ENCODE data around the gene FAM110A.
"Not testable (repeated sequence)": the region's sequence is repeated elsewhere in the genome, so short reads cannot be mapped to it uniquely, and the experiment has no call there.

The FAM110A gene

DNA sequence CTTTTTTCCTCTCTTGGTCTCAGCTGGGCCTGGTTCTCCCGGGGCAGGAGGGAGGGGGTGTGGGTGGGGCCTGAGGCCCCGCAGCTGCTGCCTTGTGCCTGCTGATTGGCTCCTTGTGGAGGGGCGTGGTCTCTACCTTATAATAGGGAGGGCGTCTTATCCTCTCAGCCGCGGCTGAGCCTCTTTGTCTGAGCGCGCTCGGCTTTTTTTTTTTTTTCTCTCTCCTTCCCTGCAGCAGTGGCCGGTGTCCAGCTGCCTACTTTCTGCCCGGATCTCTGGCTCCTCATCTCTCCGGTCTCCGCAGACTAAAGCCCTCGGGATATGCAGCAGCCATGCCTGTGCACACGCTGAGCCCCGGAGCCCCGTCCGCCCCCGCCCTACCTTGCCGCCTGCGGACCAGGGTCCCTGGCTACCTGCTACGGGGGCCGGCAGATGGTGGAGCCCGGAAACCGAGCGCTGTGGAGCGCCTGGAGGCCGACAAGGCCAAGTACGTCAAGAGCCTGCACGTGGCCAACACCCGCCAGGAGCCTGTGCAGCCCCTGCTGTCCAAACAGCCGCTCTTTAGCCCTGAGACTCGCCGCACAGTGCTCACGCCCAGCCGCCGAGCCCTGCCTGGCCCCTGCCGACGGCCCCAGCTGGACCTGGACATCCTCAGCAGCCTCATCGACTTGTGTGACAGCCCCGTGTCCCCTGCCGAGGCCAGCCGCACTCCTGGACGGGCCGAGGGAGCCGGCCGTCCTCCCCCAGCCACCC lies 11.1 kb downstream of the FAM110A start:
- peak; percentile 68 to 73 for DNase-seq (ENCODE audit: low read depth in 2 of 2)

DNA sequence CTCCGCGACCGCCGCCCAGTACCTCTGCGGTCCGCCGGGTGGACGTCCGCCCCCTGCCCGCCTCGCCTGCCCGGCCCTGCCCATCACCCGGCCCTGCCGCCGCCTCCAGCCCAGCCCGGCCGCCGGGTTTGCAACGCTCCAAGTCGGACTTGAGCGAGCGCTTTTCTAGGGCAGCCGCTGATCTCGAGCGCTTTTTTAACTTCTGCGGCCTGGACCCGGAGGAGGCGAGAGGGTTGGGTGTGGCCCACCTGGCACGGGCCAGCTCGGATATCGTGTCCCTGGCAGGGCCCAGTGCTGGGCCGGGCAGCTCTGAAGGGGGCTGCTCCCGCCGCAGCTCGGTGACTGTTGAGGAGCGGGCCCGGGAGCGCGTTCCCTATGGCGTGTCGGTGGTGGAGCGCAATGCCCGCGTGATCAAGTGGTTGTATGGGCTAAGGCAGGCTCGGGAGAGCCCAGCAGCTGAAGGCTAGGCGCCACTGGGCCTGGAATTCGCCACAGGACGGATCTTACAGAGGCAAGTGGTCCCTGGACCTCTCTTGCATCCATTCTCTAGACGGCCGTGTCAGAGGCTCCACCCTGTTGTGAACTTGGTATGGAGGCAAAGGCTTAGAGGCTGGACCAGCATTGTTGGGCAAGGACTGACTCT lies 11.8 kb downstream of the FAM110A start:
- DNase-seq (ENCODE audit: low read depth in 2 of 2), result no peak

DNA sequence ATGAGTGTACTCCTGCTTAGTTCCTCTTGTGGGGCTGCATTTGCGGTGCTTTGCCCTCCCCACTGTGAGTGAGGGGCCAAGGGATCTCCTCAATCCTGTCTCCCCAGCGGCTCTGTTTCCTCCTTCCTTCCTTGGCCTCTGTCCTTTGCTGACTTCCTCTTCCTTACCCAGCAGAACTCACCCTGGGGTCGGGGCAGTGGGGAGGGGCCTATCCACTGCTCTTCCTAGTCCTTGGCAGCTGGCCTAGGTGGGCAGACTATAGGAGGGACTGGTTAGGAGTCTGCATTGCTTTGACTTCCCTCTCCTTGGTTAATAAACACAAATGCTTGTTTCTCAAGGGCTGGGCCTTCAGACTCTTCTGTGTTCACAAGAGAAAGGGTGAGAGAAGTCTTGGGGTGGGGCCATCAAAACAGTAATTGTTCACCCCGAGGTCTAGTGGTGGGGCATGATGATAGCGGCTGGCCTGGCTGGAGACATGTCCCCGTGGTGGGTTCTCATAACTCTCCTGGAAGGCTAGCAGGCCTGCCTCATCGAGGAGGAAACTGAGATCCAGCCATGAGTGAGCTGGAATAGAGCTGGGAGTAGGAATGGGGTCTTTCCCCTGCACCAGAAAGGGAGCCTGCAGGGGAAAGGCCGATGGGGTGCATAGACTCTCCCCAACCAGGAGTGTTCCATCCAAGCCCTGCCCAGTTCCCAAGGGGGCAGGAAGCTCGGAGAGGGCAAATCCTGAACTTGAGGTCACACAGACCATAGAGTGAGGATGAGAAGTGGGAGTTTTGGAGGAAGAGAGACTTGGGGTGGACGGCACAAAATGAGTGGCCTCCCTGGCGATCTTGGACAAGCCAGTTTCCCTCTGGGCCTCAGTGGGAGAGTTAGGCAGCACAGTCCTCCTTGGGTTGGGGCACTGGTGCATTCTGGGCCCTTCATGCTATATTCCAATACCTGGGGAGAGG lies 12.7 kb downstream of the FAM110A start:
- DNase-seq (ENCODE audit: low read depth in 2 of 2), result no peak

DNA sequence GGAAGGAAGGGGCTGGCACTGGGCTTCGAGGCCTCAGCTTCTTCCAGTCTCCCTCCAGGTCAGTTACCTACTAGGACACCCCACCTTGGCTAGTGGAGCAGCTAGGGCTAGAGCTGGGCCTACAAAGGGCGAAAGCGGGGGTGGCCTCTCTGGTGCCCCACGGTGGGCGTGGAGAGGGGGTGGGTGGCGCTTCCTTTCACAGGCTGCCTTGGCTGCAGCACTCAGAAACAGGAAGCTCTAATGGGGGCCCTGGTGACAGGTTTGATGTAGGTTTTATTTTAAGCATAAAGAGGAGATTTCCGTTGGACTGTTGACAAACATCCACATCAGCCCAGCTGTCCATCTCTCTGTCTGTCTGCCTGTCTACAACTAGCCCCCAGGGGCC lies 13.4 kb downstream of the FAM110A start:
- no peak for DNase-seq (ENCODE audit: low read depth in 2 of 2)

DNA sequence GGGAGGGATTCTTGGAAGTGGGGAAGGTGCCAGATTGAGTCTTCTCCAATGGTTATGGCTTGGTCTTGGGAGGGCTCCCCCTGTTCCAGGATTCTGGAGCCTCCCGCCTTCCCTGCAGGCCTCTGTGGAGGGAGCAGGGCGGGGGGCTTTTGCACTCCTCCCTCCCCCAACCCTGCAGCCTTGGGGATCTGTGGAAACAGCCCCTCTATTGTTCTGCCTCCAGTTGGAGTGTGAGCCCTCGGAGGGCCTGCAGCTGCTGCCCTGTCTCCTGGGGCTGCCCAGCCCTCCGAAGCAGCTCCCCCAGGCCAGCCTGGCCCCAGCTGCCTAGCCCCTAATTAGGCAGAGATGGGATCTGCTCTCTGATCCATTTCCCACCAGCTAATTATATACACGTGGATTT lies 14.7 kb downstream of the FAM110A start:
- no peak for DNase-seq (ENCODE audit: low read depth in 2 of 2)

DNA sequence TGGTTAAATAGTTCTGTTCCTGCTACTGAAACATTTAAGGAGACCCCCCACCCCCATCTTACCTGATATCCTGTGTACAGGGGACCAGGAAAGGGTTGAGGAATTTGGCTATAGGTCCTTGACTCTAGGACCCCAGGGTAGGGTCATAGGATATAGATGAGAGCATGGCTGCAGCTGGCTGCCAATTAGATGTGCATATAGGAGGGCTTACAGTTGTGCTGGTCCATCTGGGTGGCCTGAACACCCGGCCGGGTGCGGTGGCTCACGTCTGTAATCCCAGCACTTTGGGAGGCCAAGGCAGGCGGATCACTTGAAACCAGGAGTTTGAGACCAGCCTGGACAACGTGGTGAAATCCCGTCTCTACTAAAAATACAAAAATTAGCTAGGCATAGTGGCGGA lies 15.2 kb downstream of the FAM110A start:
- not testable (repeated sequence) for DNase-seq (ENCODE audit: low read depth in 2 of 2)

DNA sequence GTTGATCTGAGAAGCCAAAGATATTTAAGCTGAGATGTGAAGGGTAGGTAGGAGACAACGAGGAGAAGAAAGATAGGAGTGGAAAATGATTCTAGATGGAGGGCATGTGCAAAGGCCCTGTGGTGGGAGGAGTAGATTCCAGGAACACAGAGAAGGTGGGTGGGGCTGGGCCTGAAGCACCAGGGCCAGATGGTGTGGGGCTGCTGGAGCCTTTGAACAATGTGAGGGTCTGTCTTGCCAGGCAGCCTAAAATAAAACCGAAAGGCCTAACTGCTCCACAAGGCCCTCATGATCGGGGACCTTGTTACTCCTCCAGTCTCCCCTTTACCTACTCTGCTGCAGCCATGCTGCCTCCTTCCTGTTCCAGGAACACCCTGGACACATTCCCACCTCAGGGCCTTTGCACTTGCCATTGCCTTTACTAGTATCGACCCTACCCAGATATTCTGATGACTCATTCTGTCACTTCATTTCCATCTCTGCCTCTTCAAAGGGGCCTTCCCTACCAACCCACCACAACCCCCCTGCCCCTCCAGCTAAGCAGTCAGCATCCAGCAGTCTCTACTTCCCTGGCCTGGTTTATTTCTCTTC lies 20.0 kb downstream of the FAM110A start:
- no peak for DNase-seq (ENCODE audit: low read depth in 2 of 2)

DNA sequence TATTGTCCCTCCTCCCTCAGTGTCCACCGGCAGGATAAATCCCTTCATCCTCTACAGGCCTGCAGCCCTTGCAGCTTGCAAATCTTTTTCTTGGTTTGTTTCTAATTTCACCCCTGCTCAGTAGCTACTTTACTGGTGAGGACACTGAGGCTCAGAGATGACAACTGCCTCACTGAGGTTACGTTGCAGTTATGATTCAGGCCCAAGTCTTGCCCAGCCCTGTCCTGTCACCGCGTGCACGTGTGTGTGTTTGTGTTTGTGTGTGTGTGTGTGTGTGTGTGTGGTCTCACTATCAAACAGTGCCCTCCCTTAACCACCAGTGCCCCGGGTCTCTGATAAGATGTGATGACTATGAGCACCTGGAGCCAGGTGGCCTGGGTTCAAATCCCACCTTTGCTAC lies 21.1 kb downstream of the FAM110A start:
- no peak for DNase-seq (ENCODE audit: low read depth in 2 of 2)

DNA sequence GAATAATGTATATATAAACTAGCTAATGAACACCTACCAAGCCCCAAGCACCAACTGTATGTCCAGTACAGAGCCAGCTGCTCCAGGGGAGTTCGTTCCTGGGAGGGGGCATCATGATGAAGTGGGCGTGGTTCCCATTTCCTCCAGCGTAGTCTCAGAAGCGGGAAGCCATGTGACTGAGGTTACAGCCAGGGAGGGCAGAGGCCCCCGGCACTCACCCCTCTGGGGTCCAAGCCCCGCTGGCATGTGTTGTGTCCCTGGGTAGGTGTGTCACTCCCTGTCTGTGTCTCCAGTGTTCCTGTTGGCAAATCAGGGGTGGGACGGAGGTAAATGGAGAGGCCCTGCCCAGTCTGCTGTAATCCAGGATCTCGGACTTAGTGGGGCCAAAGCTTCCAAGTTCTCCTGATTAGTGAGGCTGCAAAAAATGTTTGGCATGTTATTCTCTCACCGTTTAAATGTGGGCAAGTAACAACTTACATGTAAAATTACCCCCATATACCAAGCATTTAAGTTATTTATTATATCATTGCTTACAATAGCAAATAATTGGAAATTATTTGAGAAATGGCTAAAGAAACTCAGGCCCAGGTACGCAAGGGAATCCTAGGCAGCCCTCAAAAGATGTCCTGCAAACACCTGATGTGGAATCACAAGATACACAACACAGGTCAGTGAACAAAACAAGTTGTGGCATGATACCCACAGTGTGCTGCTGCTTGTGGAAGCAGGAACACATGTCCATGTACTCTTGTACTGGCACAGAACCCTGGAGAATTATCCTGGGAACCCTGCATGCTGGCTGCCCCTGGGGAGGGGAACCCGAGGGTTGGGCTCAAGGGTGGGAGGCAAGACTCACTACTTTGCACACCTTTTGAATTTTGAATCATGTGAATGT lies 22.2 kb downstream of the FAM110A start:
- DNase-seq (ENCODE audit: low read depth in 2 of 2), result no peak

DNA sequence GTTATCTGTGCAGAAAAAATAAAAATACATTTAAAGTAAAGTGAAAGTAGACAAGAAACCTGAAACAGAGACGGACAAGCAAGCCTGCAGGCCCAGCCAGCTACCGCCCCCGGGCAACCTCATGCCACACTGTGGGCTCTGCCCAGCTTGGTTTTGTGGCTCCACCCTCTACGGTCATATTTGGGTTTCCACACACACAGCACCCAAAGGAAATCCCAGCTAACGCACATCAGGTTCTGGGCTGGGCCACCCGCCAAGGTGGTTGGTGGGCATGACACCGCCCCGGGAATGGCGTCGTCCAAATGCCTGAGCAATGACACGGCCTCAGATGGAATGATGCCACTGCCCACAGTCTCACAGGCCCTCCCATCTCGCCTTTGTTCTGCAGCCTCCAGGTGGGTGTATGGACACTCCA lies 22.9 kb downstream of the FAM110A start:
- DNase-seq (ENCODE audit: low read depth in 2 of 2), result peak in 1 of 2 experiments; percentile 7

DNA sequence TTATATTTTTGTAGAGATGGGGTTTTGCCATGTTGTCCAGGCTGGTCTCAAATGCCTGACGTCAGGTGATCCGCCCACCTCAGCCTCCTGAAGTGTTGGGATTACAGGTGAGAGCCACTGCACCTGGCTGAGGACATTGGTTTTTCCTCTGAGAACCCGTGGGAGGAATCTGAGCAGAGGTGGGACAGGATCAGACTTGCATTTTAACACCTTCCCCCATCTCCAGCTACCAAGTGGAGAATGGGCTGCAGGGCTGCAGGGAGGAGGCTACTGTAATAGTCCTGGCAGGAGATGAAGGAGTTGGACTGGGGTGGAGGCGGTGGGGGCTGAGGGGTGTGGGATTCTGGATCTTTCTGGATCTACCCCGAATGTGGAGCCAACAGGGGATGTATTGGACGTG lies 24.5 kb downstream of the FAM110A start:
- DNase-seq (ENCODE audit: low read depth in 2 of 2), result no peak

DNA sequence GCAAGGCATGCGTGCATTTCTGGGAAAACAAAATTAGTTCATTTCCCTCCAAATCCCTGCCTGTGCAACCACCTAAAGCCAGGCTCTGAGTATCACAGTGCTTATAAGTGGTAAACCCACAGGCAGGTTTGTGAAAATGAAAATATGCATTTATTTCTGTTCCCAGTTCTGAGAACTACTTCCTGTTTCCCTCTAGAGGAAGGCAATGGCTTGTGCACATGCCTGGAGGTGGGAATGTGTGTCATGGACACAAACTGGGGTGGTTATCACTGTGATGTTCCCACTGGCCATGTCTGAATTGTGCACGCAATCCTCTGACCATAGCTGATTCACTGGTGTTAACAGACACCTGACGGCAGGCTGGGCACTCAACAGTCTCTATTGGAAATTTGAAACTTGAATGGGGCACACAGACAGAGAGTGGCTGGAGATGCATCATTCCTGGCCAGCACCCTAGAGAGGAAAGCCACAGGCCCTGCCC lies 26.3 kb downstream of the FAM110A start:
- no peak for DNase-seq (ENCODE audit: low read depth in 2 of 2)

DNA sequence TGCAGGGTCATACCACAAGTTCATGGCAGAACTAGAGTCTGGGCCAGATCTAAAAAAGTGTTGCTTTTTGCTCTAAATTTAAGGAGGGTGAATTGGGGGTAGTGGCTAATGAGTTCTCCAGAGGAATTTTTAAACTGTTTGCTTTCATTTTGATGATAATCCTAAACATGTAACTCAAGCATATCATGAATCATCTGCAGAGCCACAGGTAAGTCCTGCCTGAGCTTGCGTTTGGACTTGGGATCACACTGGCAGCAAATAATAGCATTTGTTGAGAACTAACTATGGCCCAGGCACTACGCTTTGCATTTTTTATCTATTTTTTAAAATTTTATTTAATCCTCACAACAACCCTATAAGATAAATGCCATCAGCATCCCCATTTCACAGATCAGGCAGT lies 27.4 kb downstream of the FAM110A start:
- DNase-seq (ENCODE audit: low read depth in 2 of 2), result no peak

DNA sequence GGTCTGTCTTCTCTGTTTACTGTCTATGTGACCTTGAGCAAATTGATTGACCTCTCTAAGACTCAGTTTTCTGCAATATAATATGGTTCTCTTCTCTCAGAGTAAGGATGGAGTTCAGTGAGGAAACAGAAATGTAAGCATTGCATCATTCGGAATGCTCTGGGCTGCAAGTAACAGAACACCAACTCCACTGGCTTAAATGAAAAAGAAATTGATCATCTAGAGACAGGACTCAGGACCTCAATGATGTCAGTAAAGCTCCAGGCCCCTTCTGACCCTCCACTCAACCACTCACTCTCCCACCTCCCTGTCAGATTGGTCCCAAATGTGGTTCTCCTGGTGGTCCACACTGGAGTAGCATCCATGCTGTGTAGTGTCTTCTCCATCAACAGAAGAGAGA lies 31.9 kb downstream of the FAM110A start:
- DNase-seq (ENCODE audit: low read depth in 2 of 2), result no peak

DNA sequence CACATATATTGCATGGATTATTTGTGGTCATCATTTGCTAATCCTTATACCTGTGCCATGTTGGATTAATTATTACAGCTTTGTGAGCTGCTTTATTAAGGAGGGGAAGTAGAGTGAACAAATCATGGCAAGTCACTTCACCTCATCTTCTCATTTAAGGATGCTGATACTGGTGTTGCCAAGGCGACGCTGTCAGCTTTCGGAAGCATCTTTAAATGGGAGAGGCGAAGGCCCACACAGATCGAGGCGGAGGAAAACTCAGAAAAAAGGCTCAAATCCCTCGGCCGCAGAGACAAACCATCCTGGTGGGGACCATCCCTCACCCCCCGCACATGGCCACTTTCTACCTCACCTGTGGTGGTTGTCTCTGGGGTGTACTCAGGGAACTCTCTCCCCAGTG lies 34.8 kb downstream of the FAM110A start:
- no peak for DNase-seq (ENCODE audit: low read depth in 2 of 2)

DNA sequence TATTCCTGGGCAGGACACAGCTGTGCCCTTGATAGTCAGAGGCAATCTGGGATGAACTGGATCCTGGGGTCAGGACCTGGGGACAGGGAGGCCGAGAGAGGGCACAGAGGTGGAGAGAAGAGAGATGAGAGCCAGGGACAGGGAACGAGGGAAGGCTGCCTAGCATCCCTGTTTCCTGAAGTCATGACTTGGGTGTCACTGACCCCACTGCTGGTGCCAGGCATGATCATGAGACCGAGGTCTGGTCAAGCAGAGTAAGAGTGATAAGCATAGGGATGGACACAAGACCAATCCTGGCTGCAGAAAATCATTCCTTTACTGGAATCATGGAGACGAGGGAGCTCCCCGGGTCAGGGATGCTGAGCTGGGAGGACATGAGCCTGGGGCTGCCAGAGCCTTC lies 36.1 kb downstream of the FAM110A start:
- no peak for DNase-seq (ENCODE audit: low read depth in 2 of 2)

DNA sequence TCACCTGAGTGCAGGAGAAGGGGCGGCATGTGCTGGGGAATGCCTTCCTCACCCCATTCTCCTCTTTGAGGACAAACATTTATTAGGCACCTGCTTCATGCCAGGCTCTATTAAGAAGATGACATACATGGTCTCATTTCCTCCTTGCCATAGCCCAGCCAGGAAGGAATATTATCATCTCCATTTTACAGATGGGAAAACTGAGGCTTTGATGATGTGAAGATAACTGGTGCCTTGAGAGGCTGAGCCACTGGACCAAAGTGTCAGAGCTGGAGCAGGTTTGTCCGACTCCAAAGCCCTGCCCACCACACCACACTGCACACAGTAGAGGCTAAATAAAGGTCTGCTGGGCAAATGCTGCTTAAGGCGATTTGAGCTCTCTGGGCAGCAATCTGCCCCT lies 37.2 kb downstream of the FAM110A start:
- DNase-seq (ENCODE audit: low read depth in 2 of 2), result no peak

DNA sequence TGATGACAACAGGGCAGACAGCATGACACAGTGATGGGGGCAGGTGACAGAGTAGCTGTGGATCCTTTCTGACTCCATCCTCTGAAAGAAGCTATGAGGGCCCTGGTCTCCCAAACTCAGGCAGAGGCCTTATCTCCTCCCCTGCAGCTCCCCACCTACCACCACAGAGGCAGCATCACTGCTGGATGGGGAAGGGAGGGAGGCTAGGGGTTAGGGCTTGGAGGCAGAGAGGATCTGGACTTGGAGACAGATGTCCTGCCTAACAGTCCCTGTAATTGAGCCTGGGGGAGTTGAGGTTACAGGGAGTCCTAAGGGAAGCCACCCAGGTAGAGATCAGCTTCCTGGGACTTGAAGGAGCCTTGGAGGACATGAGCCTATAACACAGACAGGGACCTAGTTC lies 37.9 kb downstream of the FAM110A start:
- no peak for DNase-seq (ENCODE audit: low read depth in 2 of 2)

DNA sequence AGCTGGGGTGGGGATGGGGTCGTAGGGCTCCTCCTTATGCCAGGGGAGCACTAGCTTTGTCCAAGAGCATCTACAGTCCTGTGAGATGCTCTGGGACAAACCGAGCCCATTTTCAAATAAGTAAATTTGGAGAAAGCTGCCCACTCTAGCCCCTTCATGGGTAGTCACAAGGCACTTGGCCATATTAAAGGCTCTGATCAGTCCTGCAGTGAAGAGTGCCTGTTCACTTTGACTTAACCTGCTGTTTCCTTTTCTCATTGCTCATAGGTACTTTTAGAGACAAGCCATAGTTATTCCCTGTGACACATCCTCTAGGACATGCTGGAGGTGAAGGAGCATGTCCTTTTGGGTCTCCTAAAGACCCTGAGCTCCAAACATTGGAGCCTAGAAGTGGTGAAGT lies 38.4 kb downstream of the FAM110A start:
- no peak for DNase-seq (ENCODE audit: low read depth in 2 of 2)

DNA sequence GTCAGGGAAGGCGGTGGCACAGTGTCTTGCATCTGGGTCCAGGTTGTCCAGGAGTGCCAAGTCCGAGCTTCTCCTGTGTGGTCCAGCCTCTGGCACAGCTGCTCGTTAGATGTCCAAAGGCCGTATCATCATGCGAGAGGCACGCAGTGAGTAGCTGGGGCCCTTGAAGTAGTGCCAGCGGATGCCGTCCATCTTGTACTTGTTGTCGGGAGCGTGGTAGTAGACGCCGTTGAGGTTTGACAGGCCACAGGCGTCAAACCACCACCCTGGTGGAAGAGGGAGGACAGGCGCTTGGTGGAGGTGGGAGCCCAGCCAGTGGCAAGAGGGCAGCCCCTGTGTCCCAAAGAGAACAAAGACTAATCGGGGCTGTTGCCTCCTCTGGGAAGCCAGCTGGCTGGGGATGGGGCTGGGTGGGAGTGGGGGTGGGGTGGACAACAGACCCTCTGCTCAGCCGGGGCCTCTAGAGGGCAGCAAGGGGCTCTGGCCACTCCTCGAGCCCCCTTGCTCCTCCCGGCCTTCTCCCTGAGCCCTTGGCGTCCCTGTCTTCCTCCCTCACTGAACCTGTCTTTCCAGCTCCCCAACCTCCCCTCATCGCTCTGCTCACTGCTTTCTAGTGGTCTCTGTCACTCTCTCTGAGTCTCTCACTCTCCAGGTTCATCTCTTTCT lies 39.5 kb downstream of the FAM110A start:
- DNase-seq (ENCODE audit: low read depth in 2 of 2), result no peak

Data from fibroblast of skin of left quadriceps (primary cell).